SK-N-SH (cell line): ENCODE results near the gene PNRC2. TPM values are rescaled to one million over a fixed set of nuclear protein-coding genes. Genes with fewer than 3 reads are reported as not detected.

Source experiments
- CTCF ChIA-PET: fragments of 300-600, 350-600 bp; formaldehyde crosslinking; extraction: SDS; loops from one replicate; lab custom pipeline; 2021; lab: Yijun Ruan, JAX
- POLR2A ChIA-PET: fragments of 350-600 bp; sonication (Branson Sonifier 250); formaldehyde crosslinking; extraction: SDS; loops from one replicate; lab custom pipeline; 2020; ENCODE audit warnings: antibody characterized with exemption, inconsistent platforms; lab: Yijun Ruan, JAX
- DNase-seq: peaks from one replicate; pipeline ENCODE4 v3.0.0; 2012
- H2AFZ ChIP-seq: fragments of 200-600 bp; sonication (generic); 2 replicates; pipeline ENCODE4 v1.8.1; 2016; ENCODE audit warnings: antibody characterized with exemption, mild to moderate bottlenecking, low read depth
- H3F3A ChIP-seq: fragments of 200-600 bp; sonication (generic); replicated peaks from 2 replicates; pipeline ENCODE3; 2016; ENCODE audit warnings: antibody characterized with exemption, mild to moderate bottlenecking; ENCODE audit not compliant: insufficient read depth
- H3K27ac ChIP-seq, 2 experiments: fragments of 200-500 bp in 1 of 2; fragments of 200-600 bp in 1 of 2; sonication (Bioruptor generic) in 1 of 2; sonication (generic), shearing (Covaris generic) in 1 of 2; 2 replicates each; pipeline versions ENCODE4 v1.5.1 to v1.6.1; 2014 to 2016; ENCODE audit warnings: low read depth in 2 of 2, inconsistent platforms in 1 of 2, low read length in 1 of 2, mild to moderate bottlenecking in 1 of 2, mixed read lengths in 1 of 2
- H3K27me3 ChIP-seq: fragments of 200-600 bp; sonication (generic), shearing (Covaris generic); 2 replicates; pipeline ENCODE4 v1.6.1; 2016; ENCODE audit warnings: mixed run types; ENCODE audit not compliant: insufficient read depth
- H3K36me3 ChIP-seq, 2 experiments: fragments of 200-500 bp in 1 of 2; fragments of 200-600 bp in 1 of 2; sonication (Bioruptor generic) in 1 of 2; sonication (generic) in 1 of 2; replicated peaks in 1 of 2; 2 replicates each; pipeline versions ENCODE3 to v1.5.1; 2014 to 2016; ENCODE audit warnings: low read length in 1 of 2, mild to moderate bottlenecking in 1 of 2; ENCODE audit not compliant: insufficient read depth in 2 of 2, control insufficient read depth in 1 of 2
- H3K4me1 ChIP-seq, 2 experiments: fragments of 200-500 bp in 1 of 2; fragments of 200-600 bp in 1 of 2; sonication (Bioruptor generic) in 1 of 2; sonication (generic), shearing (Covaris generic) in 1 of 2; 2 replicates each; pipeline versions ENCODE4 v1.5.1 to v1.6.1; 2014 to 2016; ENCODE audit warnings: low read depth in 1 of 2, low read length in 1 of 2, mixed run types in 1 of 2; ENCODE audit not compliant: insufficient read depth in 2 of 2, control insufficient read depth in 1 of 2
- H3K4me2 ChIP-seq: fragments of 200-600 bp; sonication (generic), shearing (Covaris generic); 2 replicates; pipeline ENCODE4 v1.6.1; 2017; ENCODE audit warnings: mixed run types
- H3K4me3 ChIP-seq, 2 experiments: fragments of 200-500 bp in 1 of 2; fragments of 200-600 bp in 1 of 2; sonication (Bioruptor generic) in 1 of 2; sonication (generic), shearing (Covaris generic) in 1 of 2; 2 replicates each; pipeline versions ENCODE4 v1.5.1 to v1.8.1; 2014 to 2016; ENCODE audit warnings: low read depth in 2 of 2, inconsistent platforms in 1 of 2, low read length in 1 of 2, mild to moderate bottlenecking in 1 of 2, mixed read lengths in 1 of 2, moderate library complexity in 1 of 2
- H3K79me2 ChIP-seq: fragments of 200-600 bp; sonication (generic); 2 replicates; pipeline ENCODE4 v1.8.1; 2017; ENCODE audit warnings: mild to moderate bottlenecking; ENCODE audit not compliant: insufficient read depth
- H3K9ac ChIP-seq: fragments of 200-600 bp; sonication (generic); 2 replicates; pipeline ENCODE4 v1.6.1; 2017; ENCODE audit warnings: mixed run types
- H3K9me2 ChIP-seq: fragments of 200-600 bp; sonication (generic); 2 replicates; pipeline ENCODE4 v1.6.1; 2017; ENCODE audit warnings: mixed run types
- H3K9me3 ChIP-seq: fragments of 200-600 bp; sonication (generic); 2 replicates; pipeline ENCODE4 v1.6.1; 2017; ENCODE audit warnings: mixed run types, mild to moderate bottlenecking, moderate library complexity
- H4K20me1 ChIP-seq: fragments of 200-600 bp; sonication (generic); 2 replicates; pipeline ENCODE4 v1.6.1; 2017; ENCODE audit warnings: mild to moderate bottlenecking, mixed run types; ENCODE audit not compliant: insufficient read depth
- EP300 ChIP-seq, 2 experiments: IDR thresholded peaks; 2 replicates each; pipeline versions ENCODE4 v1.4.0 to v1.6.1; 2012; ENCODE audit warnings: borderline replicate concordance in 1 of 2, low read depth in 1 of 2, low read length in 1 of 2
- EZH2phosphoT487 ChIP-seq: fragments of 200-600 bp; sonication (generic); IDR thresholded peaks from 2 replicates; pipeline ENCODE4 v1.6.1; 2017; ENCODE audit warnings: low read depth, mixed run types, mild to moderate bottlenecking, antibody characterized with exemption, moderate library complexity, borderline replicate concordance
- FOSL2 ChIP-seq: IDR thresholded peaks from 2 replicates; pipeline ENCODE4 v1.4.0; 2012; ENCODE audit warnings: low read depth, mild to moderate bottlenecking, moderate library complexity, borderline replicate concordance
- FOXM1 ChIP-seq: IDR thresholded peaks from 2 replicates; pipeline ENCODE4 v1.4.0; 2012; ENCODE audit warnings: low read depth, mild to moderate bottlenecking
- GABPA ChIP-seq: IDR thresholded peaks from 2 replicates; pipeline ENCODE4 v1.4.0; 2012; ENCODE audit warnings: low read depth, mild to moderate bottlenecking
- GATA2 ChIP-seq: sonication (generic); formaldehyde crosslinking; IDR thresholded peaks from 2 replicates; pipeline ENCODE4 v1.5.0; 2020; ENCODE audit warnings: mild to moderate bottlenecking, missing genetic modification reagents
- IRF3 ChIP-seq: fragments of 150-350 bp; IDR thresholded peaks from 2 replicates; pipeline ENCODE4 v1.6.1; 2016; ENCODE audit warnings: mild to moderate bottlenecking, low read depth, low read length
- MEF2A ChIP-seq: IDR thresholded peaks from 2 replicates; pipeline ENCODE4 v1.4.0; 2012; ENCODE audit warnings: low read depth, borderline replicate concordance
- NRF1 ChIP-seq: IDR thresholded peaks from 2 replicates; pipeline ENCODE4 v1.6.1; 2012; ENCODE audit warnings: low read depth, mild to moderate bottlenecking, low read length
- PBX3 ChIP-seq: IDR thresholded peaks from 2 replicates; pipeline ENCODE4; 2012
- POLR2AphosphoS5 ChIP-seq: IDR thresholded peaks from 2 replicates; pipeline ENCODE4 v1.6.1; 2012; ENCODE audit warnings: low read depth, low read length
- RAD21 ChIP-seq: IDR thresholded peaks from 2 replicates; pipeline ENCODE4 v1.6.1; 2012; ENCODE audit warnings: mild to moderate bottlenecking, low read length
- RCOR1 ChIP-seq: fragments of 150-350 bp; IDR thresholded peaks from 2 replicates; pipeline ENCODE4 v1.6.1; 2017; ENCODE audit warnings: antibody characterized with exemption, low read length
- RFX5 ChIP-seq: IDR thresholded peaks from 2 replicates; pipeline ENCODE4 v1.6.1; 2012; ENCODE audit warnings: mild to moderate bottlenecking, improper control_type of control experiment, low read length
- TEAD4 ChIP-seq: IDR thresholded peaks from 2 replicates; pipeline ENCODE4 v1.4.0; 2012; ENCODE audit warnings: mild to moderate bottlenecking, borderline replicate concordance; ENCODE audit not compliant: insufficient read depth
- YY1 ChIP-seq: IDR thresholded peaks from 2 replicates; pipeline ENCODE4 v1.4.0; 2012; ENCODE audit warnings: low read depth, mild to moderate bottlenecking
- ZBTB33 ChIP-seq: IDR thresholded peaks from 2 replicates; pipeline ENCODE4 v1.4.0; 2012; ENCODE audit warnings: low read depth, borderline replicate concordance
- WGBS: methylation state at CpG from one replicate; pipeline ENCODE4 v1.1.6; 2017; ENCODE audit warnings: low lambda C conversion rate; 5-methylcytosine and 5-hydroxymethylcytosine counted together
- polyA plus RNA-seq, 3 experiments: library from polyadenylated mRNA; depleted of rRNA; stranded (reverse); fragments of >200 nt; gene quantifications; 2 replicates each; pipeline ENCODE4 v1.2.3, GENCODE V29; 2012
- TF ChIP-seq, protein P1 (sequence below): IDR thresholded peaks from 2 replicates; pipeline ENCODE4 v1.4.0; 2012; ENCODE audit warnings: low read depth
- TF ChIP-seq, protein P2 (sequence below): IDR thresholded peaks from 2 replicates; pipeline ENCODE4 v1.4.0; 2012; ENCODE audit warnings: low read depth, borderline replicate concordance

Gene PNRC2
- polyA plus RNA-seq, 1 of the 3 experiments (the other 2 are of a cell fraction): 43.8 TPM

GRCh38 chr1:23927097-23927496 is 32.5 kb upstream of the PNRC2 start (continued):
- no peak for TF ChIP-seq PBX3
- no peak for TF ChIP-seq MEF2A
- TF ChIP-seq EP300 (IDR thresholded peaks at IDR 0.05; ENCODE audit: borderline replicate concordance in 1 of 2, low read depth in 1 of 2, low read length in 1 of 2): no peak

- TF ChIP-seq FOXM1 (no peak), TEAD4 (no peak), GABPA (no peak), RAD21 (no peak), RFX5 (no peak), RCOR1 (no peak), FOSL2 (no peak), IRF3 (no peak), GATA2 (no peak), YY1 (no peak)
- Histone ChIP-seq H3K4me1 (peaks cover 0 to 8% of the 10 kb centered on the region in 2 experiments; a peak in 1 of 4 replicates), H3K9me2 (no peaks in the 10 kb centered on the region), H3K4me2 (no peak overlapping the region), H3K9ac (no peak overlapping the region), H3K27me3 (no peaks in the 10 kb centered on the region), H4K20me1 (no peaks in the 10 kb centered on the region), H3K36me3 (no peaks in the 10 kb centered on the region), H3F3A (no peaks in the 10 kb centered on the region), H3K27ac (no peak overlapping the region), H3K9me3 (no peaks in the 10 kb centered on the region), H3K4me3 (no peak overlapping the region), H2AFZ (no peak overlapping the region), H3K79me2 (no peaks in the 10 kb centered on the region)
- ChIA-PET CTCF (interaction anchor here (1.0 to 1.5 kb wide), 2 partner anchors 12 to 61 kb away, joined by 3 to 7 read pairs; partner anchors contain the start of gene FUCA1), POLR2A (no interaction called here)
- WGBS: 75% methylated on average over 4 of the region's 4 CpGs
- DNase-seq: no peak
These were observed 30.8 kb upstream of the PNRC2 start for GRCh38 chr1:23928789-23929188.

GRCh38 chr1:23930270-23930669 is 29.4 kb upstream of the PNRC2 start:
- Histone ChIP-seq H3K27me3 (no peaks in the 10 kb centered on the region), H3K4me2 (no peak overlapping the region), H3K9me2 (no peaks in the 10 kb centered on the region), H3K79me2 (no peaks in the 10 kb centered on the region), H3F3A (no peaks in the 10 kb centered on the region), H3K9ac (no peak overlapping the region), H3K4me1 (peaks cover 0 to 8% of the 10 kb centered on the region in 2 experiments; a peak in 1 of 4 replicates), H2AFZ (no peak overlapping the region), H3K36me3 (no peaks in the 10 kb centered on the region), H3K4me3 (no peak overlapping the region), H3K9me3 (no peaks in the 10 kb centered on the region), H4K20me1 (no peaks in the 10 kb centered on the region)
- POLR2A ChIA-PET: no interaction called here
- no peak for DNase-seq
- CTCF ChIA-PET: interaction anchor here (0.8 kb wide), 1 partner anchor 14 kb away, joined by 4 read pairs; no protein-coding TSS in a partner anchor
- 96% methylated on average over 5 of the region's 5 CpGs for WGBS
- TF ChIP-seq EZH2phosphoT487 (no peak), NRF1 (no peak), RCOR1 (no peak), POLR2AphosphoS5 (no peak), RFX5 (no peak), FOSL2 (no peak), GATA2 (no peak), ZBTB33 (no peak), GABPA (no peak)
- TF ChIP-seq, protein P1, sequence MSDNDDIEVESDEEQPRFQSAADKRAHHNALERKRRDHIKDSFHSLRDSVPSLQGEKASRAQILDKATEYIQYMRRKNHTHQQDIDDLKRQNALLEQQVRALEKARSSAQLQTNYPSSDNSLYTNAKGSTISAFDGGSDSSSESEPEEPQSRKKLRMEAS: no peak
- TF ChIP-seq, protein P2, sequence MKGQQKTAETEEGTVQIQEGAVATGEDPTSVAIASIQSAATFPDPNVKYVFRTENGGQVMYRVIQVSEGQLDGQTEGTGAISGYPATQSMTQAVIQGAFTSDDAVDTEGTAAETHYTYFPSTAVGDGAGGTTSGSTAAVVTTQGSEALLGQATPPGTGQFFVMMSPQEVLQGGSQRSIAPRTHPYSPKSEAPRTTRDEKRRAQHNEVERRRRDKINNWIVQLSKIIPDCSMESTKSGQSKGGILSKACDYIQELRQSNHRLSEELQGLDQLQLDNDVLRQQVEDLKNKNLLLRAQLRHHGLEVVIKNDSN: no peak
- TF ChIP-seq, all 33 proteins: peak for 0
- no peak overlapping the region for H3K27ac ChIP-seq
